Limb (tissue), 2 donors: ENCODE results near the gene AADACL4.
"Not testable (repeated sequence)": the region's sequence is repeated elsewhere in the genome, so short reads cannot be mapped to it uniquely, and the experiment has no call there.

Experiments used
- DNase-seq, 2 donors: peaks; one replicate each; pipeline ENCODE4 v3.0.0-alpha.2; 2016; ENCODE audit errors: extremely low spot score in 2 of 2

The AADACL4 gene

GRCh38 chr1:12709696-12710095 lies 65.8 kb downstream of the AADACL4 start:
- no peak for DNase-seq

DNA sequence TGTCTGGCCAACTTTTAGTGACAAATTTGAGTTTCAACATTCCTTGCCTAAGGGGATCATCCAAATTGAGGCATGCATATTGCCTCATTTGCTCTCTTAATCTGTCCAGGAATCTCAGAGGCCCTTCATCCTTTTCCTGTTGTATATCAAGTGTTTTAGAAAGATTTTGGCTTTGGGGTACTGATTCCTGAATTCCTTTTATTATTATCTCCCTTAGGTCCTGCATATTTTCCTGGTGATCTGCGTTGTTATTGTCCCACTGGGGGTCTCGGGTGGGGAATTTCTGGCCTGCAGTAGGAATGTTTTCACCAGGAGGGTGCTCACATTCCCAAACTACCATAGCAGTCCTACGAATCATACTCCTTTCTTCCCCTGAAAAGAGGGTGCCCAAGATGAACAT lies 67.7 kb downstream of the AADACL4 start:
- DNase-seq = no peak

DNA sequence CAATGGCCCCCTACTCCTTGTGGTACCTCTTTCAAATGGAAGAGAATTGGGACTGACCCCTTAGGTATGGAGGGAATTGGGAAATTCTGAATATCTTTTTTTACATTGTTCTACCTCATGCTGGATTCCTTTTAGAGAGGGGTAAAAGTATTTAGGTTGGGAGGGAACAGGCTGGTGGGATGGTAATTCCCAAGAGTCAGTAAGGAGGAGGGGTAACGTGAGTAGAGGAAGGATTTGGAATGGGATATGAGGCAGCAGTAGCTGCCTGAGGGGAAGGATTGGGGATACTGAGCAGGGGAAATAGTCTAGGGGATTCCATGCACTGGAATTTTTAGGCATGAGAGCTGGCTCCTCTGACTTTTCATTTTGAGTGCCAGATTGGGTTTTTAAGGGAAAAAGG lies 68.2 kb downstream of the AADACL4 start:
- DNase-seq = no peak

GRCh38 chr1:12712929-12713328 lies 69.0 kb downstream of the AADACL4 start:
- DNase-seq = no peak

DNA sequence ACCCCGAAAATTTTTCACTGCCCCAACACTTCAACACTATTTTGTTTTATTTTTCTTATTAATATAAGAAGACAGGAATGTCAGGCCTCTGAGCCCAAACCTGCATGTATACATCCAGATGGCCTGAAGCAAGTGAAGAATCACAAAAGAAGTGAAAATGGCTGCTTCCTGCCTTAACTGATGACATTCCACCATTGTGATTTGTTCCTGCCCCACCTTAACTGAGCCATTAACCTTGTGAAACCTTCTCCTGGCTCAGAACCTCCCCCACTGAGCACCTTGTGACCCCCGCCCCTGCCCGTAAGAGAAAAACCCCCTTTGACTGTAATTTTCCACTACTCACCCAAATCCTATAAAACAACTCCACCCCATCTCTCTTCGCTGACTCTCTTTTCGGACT lies 69.8 kb downstream of the AADACL4 start:
- DNase-seq = not testable (repeated sequence)

DNA sequence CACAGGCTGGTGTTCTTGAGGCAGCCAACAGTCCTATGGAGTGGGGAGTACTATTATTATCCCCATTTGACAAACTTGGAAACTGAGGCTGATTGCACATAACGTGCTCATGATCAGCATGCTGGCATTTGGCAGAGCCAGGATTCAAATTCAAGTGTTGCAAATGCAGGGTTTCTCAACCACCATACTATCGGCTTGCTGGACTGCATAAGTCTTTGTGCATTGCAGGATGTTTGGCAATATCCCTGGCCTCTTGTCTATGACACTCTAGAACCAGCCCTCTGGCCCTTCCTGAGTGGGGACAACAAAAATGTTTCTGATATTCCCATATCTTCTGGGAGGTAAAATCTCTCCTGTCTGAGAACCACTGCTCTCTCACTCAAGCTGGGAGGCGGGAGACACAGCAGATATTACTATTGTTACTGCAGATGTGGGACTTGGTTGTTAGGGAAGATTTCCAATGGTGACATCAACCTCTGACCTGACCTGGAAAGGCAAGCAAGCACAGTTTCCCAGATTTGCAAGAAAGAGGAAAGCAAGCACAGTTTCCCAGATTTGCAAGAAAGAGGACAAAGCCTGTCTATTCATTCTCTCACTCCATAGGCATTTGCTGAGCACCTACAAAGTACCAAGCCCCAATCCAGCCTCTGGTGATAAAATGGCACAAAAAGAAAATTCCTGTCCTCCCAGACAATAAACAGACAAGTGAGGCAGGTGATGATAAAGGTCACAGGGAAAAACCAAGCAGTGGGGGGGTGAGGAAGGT lies 71.0 kb downstream of the AADACL4 start:
- DNase-seq = no peak

GRCh38 chr1:12715896-12716437 lies 72.1 kb downstream of the AADACL4 start, which contains the start of gene AADACL3:
TSS of gene AADACL3 (plus strand) at chr1:12716110. CDS start at chr1:12716177, 67 bp downstream.
- no peak for DNase-seq
